Measurements from ENCODE around the gene KBTBD4.

KBTBD4 gene

DNA sequence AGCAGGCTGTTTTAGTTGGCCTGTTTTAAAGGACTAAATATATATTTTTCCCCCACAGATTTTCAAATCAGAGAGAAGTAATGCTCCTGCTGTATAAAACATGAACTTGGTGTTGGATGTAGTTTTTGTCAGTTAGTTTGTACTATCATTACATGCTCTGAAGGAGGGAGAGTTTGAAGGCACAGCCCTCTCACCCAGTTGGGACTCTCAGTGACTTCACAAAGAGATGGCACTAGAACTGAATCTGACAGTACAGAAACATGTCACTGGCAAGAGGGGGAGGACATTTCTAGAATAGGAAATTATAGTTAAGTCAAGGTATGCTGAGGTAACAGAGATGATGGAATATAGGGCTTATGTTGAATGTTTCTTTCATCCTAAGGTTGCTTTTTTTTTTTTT lies 36.5 kb upstream of the KBTBD4 start:
- H3K27ac ChIP-seq = no peak overlapping the region
- TF ChIP-seq, protein P1, sequence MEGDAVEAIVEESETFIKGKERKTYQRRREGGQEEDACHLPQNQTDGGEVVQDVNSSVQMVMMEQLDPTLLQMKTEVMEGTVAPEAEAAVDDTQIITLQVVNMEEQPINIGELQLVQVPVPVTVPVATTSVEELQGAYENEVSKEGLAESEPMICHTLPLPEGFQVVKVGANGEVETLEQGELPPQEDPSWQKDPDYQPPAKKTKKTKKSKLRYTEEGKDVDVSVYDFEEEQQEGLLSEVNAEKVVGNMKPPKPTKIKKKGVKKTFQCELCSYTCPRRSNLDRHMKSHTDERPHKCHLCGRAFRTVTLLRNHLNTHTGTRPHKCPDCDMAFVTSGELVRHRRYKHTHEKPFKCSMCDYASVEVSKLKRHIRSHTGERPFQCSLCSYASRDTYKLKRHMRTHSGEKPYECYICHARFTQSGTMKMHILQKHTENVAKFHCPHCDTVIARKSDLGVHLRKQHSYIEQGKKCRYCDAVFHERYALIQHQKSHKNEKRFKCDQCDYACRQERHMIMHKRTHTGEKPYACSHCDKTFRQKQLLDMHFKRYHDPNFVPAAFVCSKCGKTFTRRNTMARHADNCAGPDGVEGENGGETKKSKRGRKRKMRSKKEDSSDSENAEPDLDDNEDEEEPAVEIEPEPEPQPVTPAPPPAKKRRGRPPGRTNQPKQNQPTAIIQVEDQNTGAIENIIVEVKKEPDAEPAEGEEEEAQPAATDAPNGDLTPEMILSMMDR (IDR thresholded peaks at IDR 0.05) = no peak
- TF ChIP-seq ZFX (IDR thresholded peaks at IDR 0.05; ENCODE audit: borderline replicate concordance) = no peak

GRCh38 chr11:47611348-47611794 lies 32.6 kb upstream of the KBTBD4 start:
- no peak overlapping the region for H3K27ac ChIP-seq
- no peak for TF ChIP-seq ZFX (IDR thresholded peaks at IDR 0.05; ENCODE audit: borderline replicate concordance)
- TF ChIP-seq, protein P1 (IDR thresholded peaks at IDR 0.05) = no peak

DNA sequence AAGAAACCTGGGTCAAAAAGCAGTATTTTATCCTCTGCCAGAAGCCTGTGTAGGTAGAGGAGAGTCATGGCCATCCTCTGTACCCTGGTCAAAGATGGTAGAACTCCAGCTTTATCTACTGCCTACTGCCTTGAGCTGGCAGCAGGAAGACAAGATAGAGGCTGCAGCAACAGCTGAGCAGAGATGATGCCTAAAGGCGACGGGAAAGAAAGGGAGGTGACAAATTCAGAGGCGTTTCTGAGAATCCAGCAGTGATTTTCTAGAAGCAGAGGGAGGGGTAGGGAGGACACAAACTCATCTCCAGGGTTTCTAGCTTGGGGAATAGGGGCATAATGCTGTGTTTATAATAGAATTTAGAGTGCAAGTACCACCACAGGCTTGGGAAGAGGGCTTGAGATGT lies 30.9 kb upstream of the KBTBD4 start:
- H3K27ac ChIP-seq = no peak overlapping the region
- TF ChIP-seq ZFX (IDR thresholded peaks at IDR 0.05; ENCODE audit: borderline replicate concordance) = no peak
- TF ChIP-seq, protein P1 (IDR thresholded peaks at IDR 0.05) = no peak

DNA sequence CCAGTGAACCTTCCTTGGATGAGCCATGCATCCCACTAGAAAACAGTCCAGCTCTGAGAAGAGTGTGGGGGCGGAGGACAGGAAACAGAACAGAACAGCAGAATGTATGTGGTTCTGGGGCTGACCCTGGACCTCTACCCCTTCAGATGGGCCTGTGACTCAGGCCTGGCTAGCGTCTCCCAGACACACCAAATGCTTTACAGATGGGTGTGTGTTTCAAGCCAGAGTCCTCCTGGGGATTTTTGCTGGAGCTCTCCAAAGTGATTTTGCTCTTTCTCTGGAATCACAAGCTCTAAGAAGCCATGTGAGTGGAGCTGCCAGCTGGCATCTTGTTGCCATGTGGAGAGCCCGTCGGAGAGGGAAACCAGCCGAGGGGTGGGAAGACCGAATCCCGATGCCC lies 28.6 kb upstream of the KBTBD4 start:
- H3K27ac ChIP-seq = no peak overlapping the region
- TF ChIP-seq, protein P1 (IDR thresholded peaks at IDR 0.05) = no peak
- TF ChIP-seq ZFX (IDR thresholded peaks at IDR 0.05; ENCODE audit: borderline replicate concordance) = no peak

- TF ChIP-seq, protein P1 (IDR thresholded peaks at IDR 0.05) = no peak
- H3K27ac ChIP-seq = no peak overlapping the region
Measured at GRCh38 chr11:47606731-47607130, 28.0 kb upstream of the KBTBD4 start.

DNA sequence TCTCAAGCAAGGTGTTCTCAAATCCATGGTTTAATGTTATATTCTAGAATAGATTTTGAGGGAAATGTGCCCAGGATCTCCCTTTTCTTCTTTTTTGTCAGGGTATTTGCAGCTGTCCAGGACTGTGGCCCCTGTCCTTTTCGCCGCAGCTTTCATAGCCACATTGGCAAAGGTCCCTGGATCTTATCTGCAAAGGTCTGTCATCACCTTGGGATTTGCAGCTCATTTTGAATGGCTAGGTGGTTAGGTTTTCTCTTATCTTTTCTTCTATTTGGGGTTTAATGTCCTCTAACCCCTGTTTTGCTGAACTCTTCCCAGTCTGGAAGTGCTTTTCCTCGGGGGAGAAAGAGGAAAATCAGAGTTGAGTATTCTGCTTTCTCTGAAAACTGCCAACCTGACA lies 27.2 kb upstream of the KBTBD4 start:
- TF ChIP-seq, protein P1 (IDR thresholded peaks at IDR 0.05) = no peak
- TF ChIP-seq ZFX (IDR thresholded peaks at IDR 0.05; ENCODE audit: borderline replicate concordance) = no peak
- H3K27ac ChIP-seq = no peak overlapping the region

DNA sequence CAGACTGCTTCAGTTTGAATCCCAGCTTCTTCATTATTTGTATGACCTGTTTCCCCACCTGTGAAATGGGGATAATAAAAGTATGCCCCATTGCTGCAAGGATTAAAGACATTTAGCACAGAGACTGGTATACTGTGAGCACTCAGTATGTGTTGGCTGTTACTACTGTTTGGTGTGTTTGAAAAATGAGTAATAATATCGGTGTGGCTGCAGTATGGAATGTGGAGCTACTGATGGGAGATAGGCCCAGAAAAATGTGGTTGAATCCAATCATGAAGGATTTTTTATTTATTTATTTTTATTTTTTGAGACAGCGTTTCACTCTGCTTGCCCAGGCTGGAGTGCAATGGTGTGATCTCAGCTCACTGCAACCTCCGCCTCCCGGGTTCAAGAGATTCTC lies 24.5 kb upstream of the KBTBD4 start:
- no peak for TF ChIP-seq ZFX (IDR thresholded peaks at IDR 0.05; ENCODE audit: borderline replicate concordance)
- TF ChIP-seq, protein P1 (IDR thresholded peaks at IDR 0.05) = no peak
- H3K27ac ChIP-seq = no peak overlapping the region

Measured in 22Rv1 (cell line).